CD4-positive, alpha-beta T cell (primary cell): ENCODE measurements around the gene GPR55. TPM values are rescaled to one million over a fixed set of nuclear protein-coding genes. Genes with fewer than 3 reads are reported as not detected.

Source experiments
- ATAC-seq: fragments of 200-7000 bp; cut with Tn5 transposase; one replicate; pipeline ENCODE4 v1.10.0; 2022; ENCODE audit warnings: mild to moderate bottlenecking; ENCODE audit not compliant: poor library complexity
- CTCF ChIA-PET: fragments of 350-600 bp; sonication (Branson Sonifier 250); formaldehyde crosslinking; loops from one replicate; lab custom pipeline; 2021; ENCODE audit warnings: antibody characterized with exemption, inconsistent platforms; lab: Charles Lee
- POLR2A ChIA-PET: fragments of 350-600 bp; sonication (Branson Sonifier 250); formaldehyde crosslinking; loops from one replicate; lab custom pipeline; 2021; ENCODE audit warnings: antibody characterized with exemption, inconsistent platforms; lab: Charles Lee
- DNase-seq, 14 experiments: peaks; one replicate each; pipeline ENCODE4 v3.0.0-alpha.2; 2013 to 2020; ENCODE audit warnings: mixed read lengths in 2 of 14
- H3K27ac ChIP-seq, 2 donors: one replicate each; pipeline versions ENCODE4 v1.5.1 to v1.7.0; 2013; ENCODE audit warnings: low read length in 2 of 2, low read depth in 1 of 2, mild to moderate bottlenecking in 1 of 2
- H3K27me3 ChIP-seq, 2 experiments: 1 replicate in 1 of 2; 2 replicates in 1 of 2; pipeline versions ENCODE4 v1.6.1 to v1.7.0; 2013; ENCODE audit warnings: low read length in 2 of 2, control low read depth in 1 of 2, mild to moderate bottlenecking in 1 of 2, moderate library complexity in 1 of 2; ENCODE audit not compliant: insufficient read depth in 2 of 2, control insufficient read depth in 1 of 2
- H3K36me3 ChIP-seq: one replicate; pipeline ENCODE4 v1.6.1; 2013; ENCODE audit warnings: low read length, control low read depth; ENCODE audit not compliant: insufficient read depth
- H3K4me1 ChIP-seq: one replicate; pipeline ENCODE4 v1.6.1; 2013; ENCODE audit warnings: low read length, control low read depth; ENCODE audit not compliant: insufficient read depth
- H3K4me3 ChIP-seq: one replicate; pipeline ENCODE4 v1.5.1; 2013; ENCODE audit warnings: mild to moderate bottlenecking, low read length, moderate library complexity
- H3K9me3 ChIP-seq, 2 experiments: 1 replicate in 1 of 2; 2 replicates in 1 of 2; pipeline versions ENCODE4 v1.6.1 to v1.7.0; 2013; ENCODE audit warnings: low read length in 2 of 2, mild to moderate bottlenecking in 2 of 2, control low read depth in 1 of 2, moderate library complexity in 1 of 2; ENCODE audit not compliant: control insufficient read depth in 1 of 2, insufficient read depth in 1 of 2
- H3K27ac Mint-ChIP-seq: one replicate; pipeline ENCODE4 v1.8.0; 2020; ENCODE audit warnings: mixed read lengths
- H3K27me3 Mint-ChIP-seq: one replicate; pipeline ENCODE4 v1.8.0; 2021; ENCODE audit warnings: mixed read lengths
- H3K36me3 Mint-ChIP-seq: one replicate; pipeline ENCODE4 v1.8.0; 2021; ENCODE audit warnings: low read depth, mixed read lengths
- H3K4me1 Mint-ChIP-seq: one replicate; pipeline ENCODE4 v1.8.0; 2021; ENCODE audit warnings: low read depth, mixed read lengths
- H3K4me3 Mint-ChIP-seq: one replicate; pipeline ENCODE4 v1.8.0; 2020; ENCODE audit warnings: mild to moderate bottlenecking, mixed read lengths
- H3K9me3 Mint-ChIP-seq: one replicate; pipeline ENCODE4 v1.8.0; 2020; ENCODE audit warnings: mixed read lengths
- intact Hi-C, 2 experiments: fragments of 100-400 bp; cut with DNase I in 1 of 2; cut with micrococcal nuclease in 1 of 2; formaldehyde crosslinking; loops; one replicate each; pipeline versions ENCODE4 v1.15.1 to v1.9.0; 2023 to 2025; cut with DNase I, micrococcal nuclease
- total RNA-seq, 174 experiments: library from RNA in 2 of 174; stranded (reverse) in 2 of 174; gene quantifications; one replicate each; pipeline ENCODE4 v1.2.3 and lab custom pipeline; 2021 to 2026
- TF ChIP-seq, protein P1 (sequence below): fragments of 200-600 bp; IDR thresholded peaks from one replicate; pipeline ENCODE4 v1.8.0; 2022; ENCODE audit warnings: antibody characterized with exemption, mild to moderate bottlenecking

GPR55 gene
- total RNA-seq, 2 experiments from 2014 or later: 2.9 to 3.8 TPM

GRCh38 chr2:230889911-230890601 is 35.0 kb downstream of the GPR55 start:
- Histone ChIP-seq H3K4me1 (peaks cover 16% of the 10 kb centered on the region), H3K36me3 (no peaks in the 10 kb centered on the region), H3K4me3 (no peak overlapping the region), H3K27ac (no peak overlapping the region), H3K9me3 (no peaks in the 10 kb centered on the region), H3K27me3 (peaks cover 0 to 7% of the 10 kb centered on the region in 2 experiments)
- Mint-ChIP-seq H3K27ac (no peak overlapping the region), H3K4me3 (no peak overlapping the region), H3K27me3 (peaks cover 18% of the 10 kb centered on the region), H3K36me3 (no peaks in the 10 kb centered on the region), H3K4me1 (peaks cover 16% of the 10 kb centered on the region), H3K9me3 (no peaks in the 10 kb centered on the region)
- ChIA-PET POLR2A (no interaction called here), CTCF (no interaction called here)
- DNase-seq: no peak
- TF ChIP-seq, protein P1, sequence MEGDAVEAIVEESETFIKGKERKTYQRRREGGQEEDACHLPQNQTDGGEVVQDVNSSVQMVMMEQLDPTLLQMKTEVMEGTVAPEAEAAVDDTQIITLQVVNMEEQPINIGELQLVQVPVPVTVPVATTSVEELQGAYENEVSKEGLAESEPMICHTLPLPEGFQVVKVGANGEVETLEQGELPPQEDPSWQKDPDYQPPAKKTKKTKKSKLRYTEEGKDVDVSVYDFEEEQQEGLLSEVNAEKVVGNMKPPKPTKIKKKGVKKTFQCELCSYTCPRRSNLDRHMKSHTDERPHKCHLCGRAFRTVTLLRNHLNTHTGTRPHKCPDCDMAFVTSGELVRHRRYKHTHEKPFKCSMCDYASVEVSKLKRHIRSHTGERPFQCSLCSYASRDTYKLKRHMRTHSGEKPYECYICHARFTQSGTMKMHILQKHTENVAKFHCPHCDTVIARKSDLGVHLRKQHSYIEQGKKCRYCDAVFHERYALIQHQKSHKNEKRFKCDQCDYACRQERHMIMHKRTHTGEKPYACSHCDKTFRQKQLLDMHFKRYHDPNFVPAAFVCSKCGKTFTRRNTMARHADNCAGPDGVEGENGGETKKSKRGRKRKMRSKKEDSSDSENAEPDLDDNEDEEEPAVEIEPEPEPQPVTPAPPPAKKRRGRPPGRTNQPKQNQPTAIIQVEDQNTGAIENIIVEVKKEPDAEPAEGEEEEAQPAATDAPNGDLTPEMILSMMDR: no peak
- no peak for ATAC-seq
- intact Hi-C loops: no loop called here

- peaks cover 18% of the 10 kb centered on the region for H3K27me3 Mint-ChIP-seq
These were observed 36.1 kb downstream of the GPR55 start for GRCh38 chr2:230888824-230889400.

DNA sequence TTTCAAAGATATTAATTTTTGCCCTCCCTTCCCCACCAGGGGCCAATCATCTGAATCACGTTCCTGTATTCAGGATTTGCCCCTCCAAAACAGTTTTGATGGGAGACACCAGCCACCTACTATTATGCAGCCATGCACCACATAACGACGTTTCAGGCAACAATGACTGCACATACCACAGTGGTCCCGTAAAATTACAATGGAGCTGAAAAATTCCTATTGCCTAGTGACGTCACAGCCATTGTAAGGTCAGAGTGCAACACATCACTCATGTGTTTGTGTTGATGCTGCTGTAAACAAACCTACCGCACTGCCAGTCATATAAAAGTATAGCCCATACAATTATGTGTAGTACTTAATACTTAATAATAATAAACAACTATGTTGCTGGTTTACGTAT is 37.7 kb downstream of the GPR55 start:
- peaks cover 10% of the 10 kb centered on the region for H3K27me3 Mint-ChIP-seq

More at GRCh38 chr2:230888824-230889400, 36.1 kb downstream of the GPR55 start:
- H3K4me3 ChIP-seq: no peak overlapping the region
- no peaks in the 10 kb centered on the region for H3K36me3 ChIP-seq
- TF ChIP-seq, protein P1: no peak
- Mint-ChIP-seq H3K4me1 (peaks cover 7% of the 10 kb centered on the region), H3K27ac (no peak overlapping the region), H3K4me3 (no peak overlapping the region), H3K9me3 (no peaks in the 10 kb centered on the region), H3K36me3 (no peaks in the 10 kb centered on the region)
- ATAC-seq (no peak), DNase-seq (no peak)
- no peak overlapping the region for H3K27ac ChIP-seq
- H3K27me3 ChIP-seq: peaks cover 0 to 7% of the 10 kb centered on the region in 2 experiments
- H3K9me3 ChIP-seq: no peaks in the 10 kb centered on the region
- POLR2A ChIA-PET: no interaction called here
- intact Hi-C loops: no loop called here
- CTCF ChIA-PET: no interaction called here
- H3K4me1 ChIP-seq: peaks cover 7% of the 10 kb centered on the region

More for the DNA sequence above, 37.7 kb downstream of the GPR55 start:
- no peak overlapping the region for H3K4me3 ChIP-seq
- Mint-ChIP-seq H3K4me3 (no peak overlapping the region), H3K27ac (no peak overlapping the region), H3K9me3 (no peaks in the 10 kb centered on the region), H3K4me1 (peaks cover 2% of the 10 kb centered on the region), H3K36me3 (no peaks in the 10 kb centered on the region)
- intact Hi-C loops: no loop called here
- ChIA-PET CTCF (no interaction called here), POLR2A (no interaction called here)
- DNase-seq (no peak), ATAC-seq (no peak)
- H3K4me1 ChIP-seq: peaks cover 5% of the 10 kb centered on the region
- H3K9me3 ChIP-seq: no peaks in the 10 kb centered on the region
- H3K27ac ChIP-seq: no peak overlapping the region
- no peaks in the 10 kb centered on the region for H3K36me3 ChIP-seq
- TF ChIP-seq, protein P1: no peak
- H3K27me3 ChIP-seq: peaks cover 0 to 2% of the 10 kb centered on the region in 2 experiments
